ENCODE measurements around the gene FAM156A. TPM values are rescaled to one million over a fixed set of nuclear protein-coding genes. Genes with fewer than 3 reads are reported as not detected.
"Not testable (repeated sequence)": the region's sequence is repeated elsewhere in the genome, so short reads cannot be mapped to it uniquely, and the experiment has no call there.

Gene FAM156A
- total and polyA plus RNA-seq, 2 donors (not counting 3 experiments of a cell fraction or from before 2014, with no cell fraction given): 15.3 to 16.1 TPM

GRCh38 chrX:52990011-52990631, 31.8 kb upstream of the FAM156A start:
- H3K36me3 ChIP-seq (ENCODE audit: control insufficient read depth in 2 of 2, extremely low read depth in 1 of 2, insufficient read depth in 2 of 2, low read length in 2 of 2); H3K4me1 ChIP-seq (ENCODE audit: control insufficient read depth, extremely low read depth, insufficient read depth, low read length); H3K9me3 ChIP-seq (replicated peaks; ENCODE audit: control insufficient read depth, insufficient read depth, low read length); H3K27me3 ChIP-seq (ENCODE audit: control insufficient read depth in 2 of 2, insufficient read depth in 2 of 2, low read length in 2 of 2); POLR2A ChIA-PET; BruUV-seq (replicated peaks); H3K4me3 ChIP-seq (replicated peaks in 1 of 3; ENCODE audit: insufficient read depth in 1 of 3, low read depth in 1 of 3, low read length in 3 of 3); H3K9ac ChIP-seq (replicated peaks; ENCODE audit: extremely low read depth, insufficient read depth, low read length); dilution Hi-C loops (cut with MboI; ENCODE audit: extremely low pct_ligation_motif_present, low sequenced_read_pairs); H3K27ac ChIP-seq (ENCODE audit: insufficient read depth, low read depth, low read length); H3K9me1 ChIP-seq (replicated peaks; ENCODE audit: control insufficient read depth, extremely low read depth, insufficient read depth, low read length); intact Hi-C loops (cut with micrococcal nuclease); H3K4me2 ChIP-seq (ENCODE audit: insufficient read depth, low read length); H4K20me1 ChIP-seq (replicated peaks; ENCODE audit: control insufficient read depth, extremely low read depth, insufficient read depth, low read length); H2AFZ ChIP-seq (ENCODE audit: low read depth, low read length): not testable (repeated sequence)
- peaks cover 11% of the 10 kb centered on the region for H3K79me2 ChIP-seq (ENCODE audit: control insufficient read depth, insufficient read depth, low read length)
- peak; percentile 46 for DNase-seq (ENCODE audit: low read depth, low spot score)
- FAIRE-seq: peak; percentile 96
- TF ChIP-seq, protein P1, sequence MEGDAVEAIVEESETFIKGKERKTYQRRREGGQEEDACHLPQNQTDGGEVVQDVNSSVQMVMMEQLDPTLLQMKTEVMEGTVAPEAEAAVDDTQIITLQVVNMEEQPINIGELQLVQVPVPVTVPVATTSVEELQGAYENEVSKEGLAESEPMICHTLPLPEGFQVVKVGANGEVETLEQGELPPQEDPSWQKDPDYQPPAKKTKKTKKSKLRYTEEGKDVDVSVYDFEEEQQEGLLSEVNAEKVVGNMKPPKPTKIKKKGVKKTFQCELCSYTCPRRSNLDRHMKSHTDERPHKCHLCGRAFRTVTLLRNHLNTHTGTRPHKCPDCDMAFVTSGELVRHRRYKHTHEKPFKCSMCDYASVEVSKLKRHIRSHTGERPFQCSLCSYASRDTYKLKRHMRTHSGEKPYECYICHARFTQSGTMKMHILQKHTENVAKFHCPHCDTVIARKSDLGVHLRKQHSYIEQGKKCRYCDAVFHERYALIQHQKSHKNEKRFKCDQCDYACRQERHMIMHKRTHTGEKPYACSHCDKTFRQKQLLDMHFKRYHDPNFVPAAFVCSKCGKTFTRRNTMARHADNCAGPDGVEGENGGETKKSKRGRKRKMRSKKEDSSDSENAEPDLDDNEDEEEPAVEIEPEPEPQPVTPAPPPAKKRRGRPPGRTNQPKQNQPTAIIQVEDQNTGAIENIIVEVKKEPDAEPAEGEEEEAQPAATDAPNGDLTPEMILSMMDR (IDR thresholded peaks at IDR 0.05; ENCODE audit: extremely low read depth in 1 of 2, insufficient read depth in 1 of 2, low read depth in 1 of 2, low read length in 2 of 2): peak; percentile 41 to 60
- CTCF ChIA-PET: interaction anchor here (1.0 to 1.4 kb wide), 5 partner anchors 9 to 414 kb away, joined by 3 to 4 read pairs (median 3); no protein-coding TSS in a partner anchor

GRCh38 chrX:52988985-52989917, 30.9 kb upstream of the FAM156A start:
- POLR2A ChIA-PET: no interaction called here
- Histone ChIP-seq H3K27ac (ENCODE audit: insufficient read depth, low read depth, low read length) (no peak overlapping the region), H3K4me2 (ENCODE audit: insufficient read depth, low read length) (no peak overlapping the region), H3K9me3 (replicated peaks; ENCODE audit: control insufficient read depth, insufficient read depth, low read length) (no peaks in the 10 kb centered on the region), H3K4me1 (ENCODE audit: control insufficient read depth, extremely low read depth, insufficient read depth, low read length) (peaks cover 3% of the 10 kb centered on the region), H3K9ac (replicated peaks; ENCODE audit: extremely low read depth, insufficient read depth, low read length) (no peak overlapping the region), H3K27me3 (ENCODE audit: control insufficient read depth in 2 of 2, insufficient read depth in 2 of 2, low read length in 2 of 2) (no peaks in the 10 kb centered on the region), H3K9me1 (replicated peaks; ENCODE audit: control insufficient read depth, extremely low read depth, insufficient read depth, low read length) (no peaks in the 10 kb centered on the region), H3K4me3 (replicated peaks in 1 of 3; ENCODE audit: insufficient read depth in 1 of 3, low read depth in 1 of 3, low read length in 3 of 3) (no peak overlapping the region), H3K79me2 (ENCODE audit: control insufficient read depth, insufficient read depth, low read length) (peaks cover 4% of the 10 kb centered on the region), H3K36me3 (ENCODE audit: control insufficient read depth in 2 of 2, extremely low read depth in 1 of 2, insufficient read depth in 2 of 2, low read length in 2 of 2) (no peaks in the 10 kb centered on the region), H2AFZ (ENCODE audit: low read depth, low read length) (no peak overlapping the region), H4K20me1 (replicated peaks; ENCODE audit: control insufficient read depth, extremely low read depth, insufficient read depth, low read length) (no peaks in the 10 kb centered on the region)
- TF ChIP-seq MAX (IDR thresholded peaks at IDR 0.05; ENCODE audit: insufficient read depth, insufficient read length) (no peak), POLR2AphosphoS5 (IDR thresholded peaks at IDR 0.05; ENCODE audit: insufficient read depth, low read depth, low read length) (no peak), JUN (IDR thresholded peaks at IDR 0.05; ENCODE audit: borderline replicate concordance, insufficient read depth, insufficient read length, low read depth) (no peak), GATA2 (IDR thresholded peaks at IDR 0.05; ENCODE audit: insufficient read depth, insufficient read length, low read depth, low read length) (no peak), POLR2A (IDR thresholded peaks at IDR 0.05; ENCODE audit: low read depth, low read length) (no peak), FOS (IDR thresholded peaks at IDR 0.05; ENCODE audit: borderline replicate concordance, insufficient read depth, low read length) (no peak), EZH2 (IDR thresholded peaks at IDR 0.05; ENCODE audit: borderline replicate concordance, low read depth, low read length, severe bottlenecking) (no peak), MYC (IDR thresholded peaks at IDR 0.05; ENCODE audit: low read depth, low read length) (no peak)
- TF ChIP-seq, protein P1 (IDR thresholded peaks at IDR 0.05; ENCODE audit: extremely low read depth in 1 of 2, insufficient read depth in 1 of 2, low read depth in 1 of 2, low read length in 2 of 2): no peak
- CTCF ChIA-PET: interaction anchor here (1.0 to 1.4 kb wide), 5 partner anchors 8 to 413 kb away, joined by 3 to 4 read pairs (median 3); no protein-coding TSS in a partner anchor
- intact Hi-C loops (cut with micrococcal nuclease): no loop called here
- dilution Hi-C loops (cut with MboI; ENCODE audit: extremely low pct_ligation_motif_present, low sequenced_read_pairs): no loop called here
- FAIRE-seq (no peak), DNase-seq (ENCODE audit: low read depth, low spot score) (no peak)
- no TSS peak for BruUV-seq (replicated peaks)
